SK-N-SH treated with all-trans-retinoic acid at 6 μM for 48 hours (cell line): ENCODE data around the gene DSCAM.
A peak's percentile ranks its signal among the peaks of the same experiment; 100 is the strongest.

Experiments
- ATAC-seq: fragments of 200-7000 bp; cut with Tn5 transposase; 3 replicates; pipeline ENCODE4 v1.9.1; 2020; ENCODE audit warnings: mild to moderate bottlenecking, moderate library complexity
- ARNTL ChIP-seq: fragments of 450-650 bp; formaldehyde crosslinking; IDR thresholded peaks from 2 replicates; pipeline ENCODE4 v1.5.0; 2020; ENCODE audit warnings: low read depth, mild to moderate bottlenecking, moderate library complexity, borderline replicate concordance
- BACH2 ChIP-seq: fragments of 250-450 bp; sonication (Bioruptor Pico); IDR thresholded peaks from 2 replicates; pipeline ENCODE4 v1.9.0; 2021; ENCODE audit warnings: mild to moderate bottlenecking, borderline replicate concordance
- CREB5 ChIP-seq: fragments of 250-450 bp; sonication (Bioruptor Pico); IDR thresholded peaks from 2 replicates; pipeline ENCODE4 v1.5.1; 2020; ENCODE audit warnings: low read depth, mild to moderate bottlenecking, moderate library complexity
- CSDC2 ChIP-seq: fragments of 250-450 bp; sonication (Bioruptor Pico); IDR thresholded peaks from 2 replicates; pipeline ENCODE4 v1.5.0; 2020; ENCODE audit warnings: mild to moderate bottlenecking, moderate library complexity
- CSRNP3 ChIP-seq: fragments of 250-450 bp; sonication (Bioruptor Pico); IDR thresholded peaks from 2 replicates; pipeline ENCODE4 v1.5.1; 2021; ENCODE audit warnings: mild to moderate bottlenecking, moderate library complexity
- ESRRG ChIP-seq: fragments of 250-450 bp; sonication (Bioruptor Pico); IDR thresholded peaks from 2 replicates; pipeline ENCODE4 v1.6.1; 2021; ENCODE audit warnings: mild to moderate bottlenecking
- ISL1 ChIP-seq: fragments of 250-450 bp; sonication (Bioruptor Pico); IDR thresholded peaks from 2 replicates; pipeline ENCODE4 v2.1.2; 2022; ENCODE audit warnings: mild to moderate bottlenecking, moderate library complexity
- OSR1 ChIP-seq: fragments of 250-450 bp; sonication (Bioruptor Pico); IDR thresholded peaks from 2 replicates; pipeline ENCODE4 v1.8.0; 2022; ENCODE audit warnings: moderate library complexity, mild to moderate bottlenecking, inconsistent platforms
- POU6F1 ChIP-seq: fragments of 250-450 bp; sonication (Bioruptor Pico); IDR thresholded peaks from 2 replicates; pipeline ENCODE4 v1.8.0; 2021; ENCODE audit warnings: low read depth, mild to moderate bottlenecking, moderate library complexity, borderline replicate concordance
- PPARA ChIP-seq: fragments of 250-450 bp; sonication (Bioruptor Pico); IDR thresholded peaks from 2 replicates; pipeline ENCODE4 v1.5.0; 2020; ENCODE audit warnings: mild to moderate bottlenecking, borderline replicate concordance
- RARB ChIP-seq: fragments of 250-450 bp; sonication (Bioruptor Pico); IDR thresholded peaks from 2 replicates; pipeline ENCODE4 v1.8.0; 2021; ENCODE audit warnings: mild to moderate bottlenecking, moderate library complexity
- SNAI2 ChIP-seq: fragments of 250-450 bp; sonication (Bioruptor Pico); IDR thresholded peaks from 2 replicates; pipeline ENCODE4 v1.5.0; 2020; ENCODE audit warnings: mild to moderate bottlenecking, moderate library complexity
- TCF4 ChIP-seq: fragments of 250-450 bp; sonication (Bioruptor Pico); IDR thresholded peaks from 2 replicates; pipeline ENCODE4 v1.8.0; 2021; ENCODE audit warnings: mild to moderate bottlenecking, moderate library complexity, borderline replicate concordance
- TOX ChIP-seq: fragments of 250-450 bp; sonication (Bioruptor Pico); IDR thresholded peaks from 2 replicates; pipeline ENCODE4 v1.8.0; 2021; ENCODE audit warnings: mild to moderate bottlenecking, moderate library complexity, borderline replicate concordance
- ZC3H10 ChIP-seq: fragments of 250-450 bp; sonication (Bioruptor Pico); IDR thresholded peaks from 2 replicates; pipeline ENCODE4 v1.5.1; 2021; ENCODE audit warnings: mild to moderate bottlenecking, moderate library complexity
- ZFP3 ChIP-seq: fragments of 250-450 bp; sonication (Bioruptor Pico); IDR thresholded peaks from 2 replicates; pipeline ENCODE4 v1.5.0; 2020; ENCODE audit warnings: mild to moderate bottlenecking, moderate library complexity
- ZFP30 ChIP-seq: fragments of 450-650 bp; formaldehyde crosslinking; IDR thresholded peaks from 2 replicates; pipeline ENCODE4 v1.5.0; 2022; ENCODE audit warnings: mild to moderate bottlenecking, moderate library complexity
- ZNF565 ChIP-seq: fragments of 450-650 bp; formaldehyde crosslinking; conservative IDR thresholded peaks from 2 replicates; pipeline ENCODE4 v1.5.0; 2020; ENCODE audit warnings: low read depth, mild to moderate bottlenecking, moderate library complexity
- ZNF70 ChIP-seq: fragments of 450-650 bp; formaldehyde crosslinking; IDR thresholded peaks from 2 replicates; pipeline ENCODE4 v1.5.0; 2020; ENCODE audit warnings: mild to moderate bottlenecking, moderate library complexity
- TF ChIP-seq, protein P1 (sequence below): fragments of 250-450 bp; sonication (Bioruptor Pico); IDR thresholded peaks from 2 replicates; pipeline ENCODE4 v1.5.0; 2020; ENCODE audit warnings: mild to moderate bottlenecking, moderate library complexity

The DSCAM gene

GRCh38 chr21:40276001-40276400, 571.0 kb downstream of the DSCAM start:
- ATAC-seq, result no peak
- TF ChIP-seq CSDC2, result no peak
- TF ChIP-seq CREB5 (CRISPR knock-in tag), result no peak
- TF ChIP-seq ARNTL (CRISPR knock-in tag), result no peak
- no peak for TF ChIP-seq ZNF70
- no peak for TF ChIP-seq ISL1
- no peak for TF ChIP-seq SNAI2
- no peak for TF ChIP-seq BACH2 (CRISPR knock-in tag)
- TF ChIP-seq ZFP3 (CRISPR knock-in tag), result no peak
- TF ChIP-seq, protein P1, sequence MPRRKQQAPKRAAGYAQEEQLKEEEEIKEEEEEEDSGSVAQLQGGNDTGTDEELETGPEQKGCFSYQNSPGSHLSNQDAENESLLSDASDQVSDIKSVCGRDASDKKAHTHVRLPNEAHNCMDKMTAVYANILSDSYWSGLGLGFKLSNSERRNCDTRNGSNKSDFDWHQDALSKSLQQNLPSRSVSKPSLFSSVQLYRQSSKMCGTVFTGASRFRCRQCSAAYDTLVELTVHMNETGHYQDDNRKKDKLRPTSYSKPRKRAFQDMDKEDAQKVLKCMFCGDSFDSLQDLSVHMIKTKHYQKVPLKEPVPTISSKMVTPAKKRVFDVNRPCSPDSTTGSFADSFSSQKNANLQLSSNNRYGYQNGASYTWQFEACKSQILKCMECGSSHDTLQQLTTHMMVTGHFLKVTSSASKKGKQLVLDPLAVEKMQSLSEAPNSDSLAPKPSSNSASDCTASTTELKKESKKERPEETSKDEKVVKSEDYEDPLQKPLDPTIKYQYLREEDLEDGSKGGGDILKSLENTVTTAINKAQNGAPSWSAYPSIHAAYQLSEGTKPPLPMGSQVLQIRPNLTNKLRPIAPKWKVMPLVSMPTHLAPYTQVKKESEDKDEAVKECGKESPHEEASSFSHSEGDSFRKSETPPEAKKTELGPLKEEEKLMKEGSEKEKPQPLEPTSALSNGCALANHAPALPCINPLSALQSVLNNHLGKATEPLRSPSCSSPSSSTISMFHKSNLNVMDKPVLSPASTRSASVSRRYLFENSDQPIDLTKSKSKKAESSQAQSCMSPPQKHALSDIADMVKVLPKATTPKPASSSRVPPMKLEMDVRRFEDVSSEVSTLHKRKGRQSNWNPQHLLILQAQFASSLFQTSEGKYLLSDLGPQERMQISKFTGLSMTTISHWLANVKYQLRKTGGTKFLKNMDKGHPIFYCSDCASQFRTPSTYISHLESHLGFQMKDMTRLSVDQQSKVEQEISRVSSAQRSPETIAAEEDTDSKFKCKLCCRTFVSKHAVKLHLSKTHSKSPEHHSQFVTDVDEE (CRISPR knock-in tag), result no peak
- no peak for TF ChIP-seq ZC3H10 (CRISPR knock-in tag)
- no peak for TF ChIP-seq ZFP30 (CRISPR knock-in tag)
- no peak for TF ChIP-seq PPARA (CRISPR knock-in tag)
- TF ChIP-seq CSRNP3 (CRISPR knock-in tag), result no peak
- no peak for TF ChIP-seq ZNF565 (CRISPR knock-in tag)
- TF ChIP-seq POU6F1 (CRISPR knock-in tag), result no peak
- TF ChIP-seq OSR1 (CRISPR knock-in tag), result no peak
- no peak for TF ChIP-seq RARB
- TF ChIP-seq ESRRG (CRISPR knock-in tag), result no peak
- TF ChIP-seq TOX (CRISPR knock-in tag), result no peak
- TF ChIP-seq TCF4 (CRISPR knock-in tag), result no peak

- TF ChIP-seq, protein P1 (CRISPR knock-in tag), result 0 out of 2 replicates have a peak, but pooled peaks have one; percentile 38
- TF ChIP-seq PPARA (CRISPR knock-in tag), result no peak
- TF ChIP-seq, all 23 proteins: peak for 1
- ATAC-seq, result no peak
Measured at GRCh38 chr21:40272037-40272436, 574.9 kb downstream of the DSCAM start.

DNA sequence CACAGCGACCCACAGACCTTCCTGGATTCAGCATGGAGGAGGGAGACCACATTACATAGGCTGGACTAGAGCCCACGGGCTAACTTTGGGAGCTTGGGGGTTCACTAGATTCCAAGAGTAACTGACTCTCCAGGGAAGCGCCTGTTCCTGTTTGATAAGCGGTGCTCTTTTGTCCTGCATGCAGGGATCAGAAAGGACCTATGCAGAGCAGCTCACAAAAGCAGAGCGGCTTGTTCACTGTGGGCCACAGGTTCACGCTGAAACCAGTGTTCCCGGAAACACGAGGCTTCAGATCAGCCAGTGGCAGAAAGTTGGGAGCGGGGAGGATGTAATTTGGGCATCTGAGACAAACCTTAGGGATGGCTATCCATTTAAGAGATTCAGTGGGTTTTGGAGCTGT, 575.8 kb downstream of the DSCAM start:
- TF ChIP-seq POU6F1 (CRISPR knock-in tag) (no peak), BACH2 (CRISPR knock-in tag) (no peak), SNAI2 (no peak), RARB (no peak), ZFP3 (CRISPR knock-in tag) (no peak), ZNF70 (no peak), CSDC2 (no peak), PPARA (CRISPR knock-in tag) (no peak)
- TF ChIP-seq, all 23 proteins: peak for 0

More for the DNA sequence above, 575.8 kb downstream of the DSCAM start:
- ATAC-seq, result no peak
